ENCODE measurements around the gene C9orf72. TPM values are rescaled to one million over a fixed set of nuclear protein-coding genes. Genes with fewer than 3 reads are reported as not detected.

C9orf72 gene
- total and polyA plus RNA-seq, 2 of the 4 experiments (the other 2 are of a cell fraction), result 2.0 to 3.4 TPM

DNA sequence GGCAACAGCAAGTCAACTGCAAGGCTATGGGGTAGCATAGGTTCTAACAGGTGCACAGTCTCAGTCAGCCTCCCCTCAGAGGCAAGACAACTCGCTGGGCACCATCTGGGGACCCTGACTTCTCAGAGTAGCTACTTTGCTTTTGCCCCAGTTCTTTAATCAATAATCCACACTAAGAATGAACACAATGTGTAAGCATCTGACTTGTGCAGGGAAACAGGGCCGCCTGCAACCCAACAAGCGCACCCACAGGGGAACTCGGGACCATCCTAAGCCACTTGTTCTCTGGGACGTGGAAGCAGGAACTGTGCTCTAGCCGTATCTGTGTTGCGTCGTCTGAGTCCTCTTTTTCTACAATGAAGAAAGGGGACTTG, 45.6 kb downstream of the C9orf72 start:
- in situ Hi-C loops (cut with MboI; ENCODE audit: low sequenced_read_pairs) (loop anchor here (5.0 kb wide), 1 partner anchor 195 kb away; no protein-coding TSS in a partner anchor), dilution Hi-C loops (cut with HindIII; ENCODE audit: low sequenced_read_pairs, unreplicated experiment) (no loop called here), intact Hi-C loops (cut with micrococcal nuclease) (no loop called here)
- H4K5ac ChIP-seq (ENCODE audit: low read depth, low read length), result no peak overlapping the region
- H3K4me3 ChIP-seq (ENCODE audit: insufficient read depth, low read depth, low read length), result no peak overlapping the region
- H3K18ac ChIP-seq (ENCODE audit: low read depth, low read length), result no peak overlapping the region
- H3K36me3 ChIP-seq (ENCODE audit: control insufficient read depth, insufficient read depth, low read length), result no peaks in the 10 kb centered on the region
- no peak overlapping the region for H4K91ac ChIP-seq (ENCODE audit: insufficient read depth, low read depth, low read length)
- H2AK5ac ChIP-seq (ENCODE audit: low read depth, low read length), result no peak overlapping the region
- no peak overlapping the region for H2BK5ac ChIP-seq (ENCODE audit: low read depth, low read length, poor library complexity, severe bottlenecking)
- no peaks in the 10 kb centered on the region for H3K79me1 ChIP-seq (ENCODE audit: low read depth in 1 of 2, low read length in 2 of 2)
- ChIA-PET POLR2A (ENCODE audit: unreplicated experiment) (no interaction called here), CTCF (no interaction called here)
- no CpG with 5 or more reads among the region's 8 CpGs for WGBS, 2 experiments (ENCODE audit: extremely low coverage in 2 of 2, insufficient read length in 1 of 2)
- H2BK20ac ChIP-seq (ENCODE audit: low read depth, low read length), result no peak overlapping the region
- H3K4me1 ChIP-seq (ENCODE audit: control insufficient read depth, insufficient read depth, low read length), result no peaks in the 10 kb centered on the region
- no peak overlapping the region for H2BK15ac ChIP-seq (ENCODE audit: low read depth, low read length)
- no TSS peak for BruUV-seq (replicated peaks)
- H3K9me1 ChIP-seq (ENCODE audit: insufficient read depth, low read length), result no peaks in the 10 kb centered on the region
- H3K27ac ChIP-seq (ENCODE audit: insufficient read depth, low read length), result no peak overlapping the region
- H3K27me3 ChIP-seq (ENCODE audit: control insufficient read depth, insufficient read depth, low read length), result peaks cover 32% of the 10 kb centered on the region
- TF ChIP-seq NFE2L2 (IDR thresholded peaks at IDR 0.05; ENCODE audit: low read depth, low read length), result no peak
- no peak for TF ChIP-seq MAFK (IDR thresholded peaks at IDR 0.05; ENCODE audit: low read depth, low read length)
- no peak for TF ChIP-seq RAD21 (IDR thresholded peaks at IDR 0.05; ENCODE audit: low read length)
- TF ChIP-seq CEBPB (IDR thresholded peaks at IDR 0.05; ENCODE audit: low read depth, low read length), result no peak
- no peak for TF ChIP-seq RFX5 (IDR thresholded peaks at IDR 0.05; ENCODE audit: low read depth, low read length)
- no peak for TF ChIP-seq BHLHE40 (IDR thresholded peaks at IDR 0.05; ENCODE audit: low read depth, low read length)
- TF ChIP-seq CHD1 (IDR thresholded peaks at IDR 0.05; ENCODE audit: low read depth, low read length), result no peak
- TF ChIP-seq, protein P1, sequence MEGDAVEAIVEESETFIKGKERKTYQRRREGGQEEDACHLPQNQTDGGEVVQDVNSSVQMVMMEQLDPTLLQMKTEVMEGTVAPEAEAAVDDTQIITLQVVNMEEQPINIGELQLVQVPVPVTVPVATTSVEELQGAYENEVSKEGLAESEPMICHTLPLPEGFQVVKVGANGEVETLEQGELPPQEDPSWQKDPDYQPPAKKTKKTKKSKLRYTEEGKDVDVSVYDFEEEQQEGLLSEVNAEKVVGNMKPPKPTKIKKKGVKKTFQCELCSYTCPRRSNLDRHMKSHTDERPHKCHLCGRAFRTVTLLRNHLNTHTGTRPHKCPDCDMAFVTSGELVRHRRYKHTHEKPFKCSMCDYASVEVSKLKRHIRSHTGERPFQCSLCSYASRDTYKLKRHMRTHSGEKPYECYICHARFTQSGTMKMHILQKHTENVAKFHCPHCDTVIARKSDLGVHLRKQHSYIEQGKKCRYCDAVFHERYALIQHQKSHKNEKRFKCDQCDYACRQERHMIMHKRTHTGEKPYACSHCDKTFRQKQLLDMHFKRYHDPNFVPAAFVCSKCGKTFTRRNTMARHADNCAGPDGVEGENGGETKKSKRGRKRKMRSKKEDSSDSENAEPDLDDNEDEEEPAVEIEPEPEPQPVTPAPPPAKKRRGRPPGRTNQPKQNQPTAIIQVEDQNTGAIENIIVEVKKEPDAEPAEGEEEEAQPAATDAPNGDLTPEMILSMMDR (conservative IDR thresholded peaks at IDR 0.05; ENCODE audit: low read depth, low read length), result no peak
- TF ChIP-seq, protein P2, sequence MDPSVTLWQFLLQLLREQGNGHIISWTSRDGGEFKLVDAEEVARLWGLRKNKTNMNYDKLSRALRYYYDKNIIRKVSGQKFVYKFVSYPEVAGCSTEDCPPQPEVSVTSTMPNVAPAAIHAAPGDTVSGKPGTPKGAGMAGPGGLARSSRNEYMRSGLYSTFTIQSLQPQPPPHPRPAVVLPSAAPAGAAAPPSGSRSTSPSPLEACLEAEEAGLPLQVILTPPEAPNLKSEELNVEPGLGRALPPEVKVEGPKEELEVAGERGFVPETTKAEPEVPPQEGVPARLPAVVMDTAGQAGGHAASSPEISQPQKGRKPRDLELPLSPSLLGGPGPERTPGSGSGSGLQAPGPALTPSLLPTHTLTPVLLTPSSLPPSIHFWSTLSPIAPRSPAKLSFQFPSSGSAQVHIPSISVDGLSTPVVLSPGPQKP (IDR thresholded peaks at IDR 0.05; ENCODE audit: borderline replicate concordance, low read depth, low read length), result no peak
- TF ChIP-seq MXI1 (IDR thresholded peaks at IDR 0.05; ENCODE audit: borderline replicate concordance, low read depth, low read length), result no peak
- no peak for TF ChIP-seq POLR2A (IDR thresholded peaks at IDR 0.05; ENCODE audit: low read depth, low read length)
- H2BK120ac ChIP-seq (ENCODE audit: low read depth, low read length), result no peak overlapping the region
- no peak overlapping the region for H2AFZ ChIP-seq (replicated peaks; ENCODE audit: low read length, poor library complexity)
- ATAC-seq (ENCODE audit: low read depth) (no peak), DNase-seq (no peak)
- no peak overlapping the region for H3K4ac ChIP-seq (ENCODE audit: low read depth, low read length)
- H3K23ac ChIP-seq (ENCODE audit: low read depth, low read length), result no peak overlapping the region
- H4K8ac ChIP-seq (ENCODE audit: low read depth in 2 of 2, low read length in 2 of 2), result no peak overlapping the region
- no peak overlapping the region for H3K9ac ChIP-seq (ENCODE audit: low read depth, low read length)
- H3K56ac ChIP-seq (ENCODE audit: extremely low read depth, insufficient read depth, low read length), result no peak overlapping the region
- no peak overlapping the region for H2AK9ac ChIP-seq (replicated peaks; ENCODE audit: low read depth, low read length, poor library complexity)
- no peaks in the 10 kb centered on the region for H4K20me1 ChIP-seq (ENCODE audit: insufficient read depth, low read length)
- H3K4me2 ChIP-seq (ENCODE audit: low read depth, low read length), result no peak overlapping the region
- no peaks in the 10 kb centered on the region for H3K9me3 ChIP-seq (ENCODE audit: control insufficient read depth, insufficient read depth, low read length)
- no peak overlapping the region for H3K14ac ChIP-seq (replicated peaks; ENCODE audit: low read depth, low read length)
